Heart right ventricle (tissue), 16 donors: ENCODE data around the gene EDNRB. TPM values are rescaled to one million over a fixed set of nuclear protein-coding genes. Genes with fewer than 3 reads are reported as not detected.

ENCODE experiments used
- ATAC-seq, 8 donors: fragments of 200-7000 bp; cut with Tn5 transposase; one replicate each; pipeline ENCODE4 v1.9.1; 2020; ENCODE audit warnings: mild to moderate bottlenecking in 8 of 8, moderate library complexity in 8 of 8, moderate number of reproducible peaks in 1 of 8
- DNase-seq, 2 donors: peaks; one replicate each; pipeline ENCODE4 v3.0.0-alpha.2; 2020
- H3K27ac ChIP-seq, 10 donors: fragments of 200-600 bp; sonication (generic) in 2 of 10; one replicate each; pipeline versions ENCODE4 v1.5.0 to v1.8.0; 2020 to 2022; ENCODE audit warnings: mild to moderate bottlenecking in 3 of 10
- H3K27me3 ChIP-seq, 7 donors: fragments of 200-600 bp; one replicate each; pipeline ENCODE4 v1.8.0; 2021 to 2022; ENCODE audit warnings: mild to moderate bottlenecking in 2 of 7
- H3K36me3 ChIP-seq, 9 donors: fragments of 200-600 bp; sonication (generic) in 1 of 9; one replicate each; pipeline versions ENCODE4 v1.5.0 to v1.8.0; 2020 to 2022; ENCODE audit warnings: mild to moderate bottlenecking in 2 of 9
- H3K4me1 ChIP-seq, 9 donors: fragments of 200-600 bp; sonication (generic) in 1 of 9; one replicate each; pipeline versions ENCODE4 v1.5.0 to v1.8.0; 2020 to 2022; ENCODE audit warnings: mild to moderate bottlenecking in 4 of 9
- H3K4me3 ChIP-seq, 10 donors: fragments of 200-600 bp; sonication (generic) in 2 of 10; one replicate each; pipeline versions ENCODE4 v1.5.0 to v1.8.0; 2020 to 2022; ENCODE audit warnings: mild to moderate bottlenecking in 7 of 10, moderate library complexity in 2 of 10
- H3K9me3 ChIP-seq, 11 donors: fragments of 200-600 bp in 10 of 11; sonication (generic) in 2 of 11; one replicate each; pipeline versions ENCODE4 v1.5.0 to v1.8.0; 2013 to 2022; ENCODE audit warnings: mild to moderate bottlenecking in 2 of 11, control low read depth in 1 of 11, moderate library complexity in 1 of 11
- CTCF ChIP-seq, 9 donors: fragments of 200-600 bp; sonication (generic) in 2 of 9; IDR thresholded peaks; one replicate each; pipeline versions ENCODE4 v1.5.0 to v1.8.0; 2021 to 2022; ENCODE audit warnings: antibody characterized with exemption in 9 of 9, mild to moderate bottlenecking in 5 of 9, moderate library complexity in 1 of 9
- WGBS, 2 donors: extraction: QIAGEN DNeasy Blood & Tissue Kit; methylation state at CpG; one replicate each; pipeline ENCODE4 v1.1.7; 2013; ENCODE audit warnings: inconsistent platforms in 1 of 2; 5-methylcytosine and 5-hydroxymethylcytosine counted together
- intact Hi-C, 10 donors: fragments of 100-400 bp; cut with DNase I; formaldehyde crosslinking; loops; one replicate each; pipeline versions ENCODE4 v1.11.1 to v1.14.2; 2022
- polyA plus RNA-seq, 2 donors: library from polyadenylated mRNA; stranded (reverse); fragments of 200-250 nt; gene quantifications; one replicate each; pipeline ENCODE4 v1.2.3, GENCODE V29; 2013
- total RNA-seq, 10 donors: library from RNA; stranded (reverse); fragmentation: NEBNext Ultra II Directional in 3 of 10; extraction: Animal tissue kit (Norgen Biotek cat#: 25700) in 3 of 10; gene quantifications; one replicate each; pipeline versions ENCODE4 v1.2.1 to v1.2.4, GENCODE V29; 2021 to 2023
- donor health status: Arrhythmogenic right ventricular cardiomyopathy.
- donor health status: ischemic (EF 13 %, LVEDD 7.1; RV severe dilation, severe dysfunction).
- donor health status: healthy with polysubstance abuse.
- donor health status: DM: no; HTN: yes; CAD: no.
- donor health status: DM: no; HTN: no; CAD: no.
- donor health status: ischemic (EF 25% LVEDD 6.9; RV normal size, moderate dysfunction).
- donor health status: ischemic (EF 25% LVEDD 5.7; RV mildly dilated, moderate dysfunction).
- donor health status: healthy.
- donor health status: DM: yes; HTN: yes; CAD: no.
- donor health status: Ischemic cardiomyopathy.
- donor health status: ischemic (EF 35%, LVEDD 5.7; RV mildly dilated, moderate dysfunction).
- donor health status: nonischemic (EF 11% LVEDD 7.7; RV severe dilation, severe dysfunction).
- donor health status: DM: yes; HTN: yes; CAD: no.
- donor health status: PGD.
- donor health status: ischemic (EF 29% LVEDD 5.4; RV normal size, mild dysfunction).
- donor health status: nonischemic (EF 23%, LVEDD 6.1; RV moderate dilation, normal function).

EDNRB gene
- total and polyA plus RNA-seq, 12 donors: 9.3 to 61.9 (median 19.9) TPM

DNA sequence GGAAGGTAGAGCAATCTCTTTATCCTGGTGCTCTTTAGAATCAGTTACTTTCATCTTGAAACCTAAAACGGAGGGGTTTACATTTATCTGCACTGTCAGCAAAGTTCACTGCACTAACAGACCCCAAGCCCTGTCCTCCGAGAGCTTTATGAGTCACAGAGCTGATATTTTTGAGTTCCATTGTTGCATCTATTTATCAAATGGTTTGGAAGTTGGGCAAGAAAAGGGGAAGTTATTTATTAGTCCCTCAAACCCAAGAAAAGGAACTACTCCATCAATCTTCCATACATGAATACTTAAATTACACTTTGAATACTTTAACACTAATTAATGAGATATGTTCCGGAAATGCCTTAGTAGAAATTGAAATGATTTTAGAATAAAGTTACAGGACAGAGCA is 55.5 kb downstream of the EDNRB start:
- WGBS, 2 donors: 72 to 75% methylated on average over 3 of the region's 3 CpGs
- Histone ChIP-seq H3K4me3 (no peak overlapping the region), H3K27me3 (no peaks in the 10 kb centered on the region), H3K9me3 (peaks cover 0 to 12% (median 0%) of the 10 kb centered on the region in 11 donors), H3K4me1 (peaks cover 0 to 30% (median 0%) of the 10 kb centered on the region in 9 donors), H3K36me3 (no peaks in the 10 kb centered on the region), H3K27ac (no peak overlapping the region)
- intact Hi-C loops: no loop called here
- DNase-seq: no peak
- no peak for TF ChIP-seq CTCF (IDR thresholded peaks at IDR 0.05)
- no peak for ATAC-seq

DNA sequence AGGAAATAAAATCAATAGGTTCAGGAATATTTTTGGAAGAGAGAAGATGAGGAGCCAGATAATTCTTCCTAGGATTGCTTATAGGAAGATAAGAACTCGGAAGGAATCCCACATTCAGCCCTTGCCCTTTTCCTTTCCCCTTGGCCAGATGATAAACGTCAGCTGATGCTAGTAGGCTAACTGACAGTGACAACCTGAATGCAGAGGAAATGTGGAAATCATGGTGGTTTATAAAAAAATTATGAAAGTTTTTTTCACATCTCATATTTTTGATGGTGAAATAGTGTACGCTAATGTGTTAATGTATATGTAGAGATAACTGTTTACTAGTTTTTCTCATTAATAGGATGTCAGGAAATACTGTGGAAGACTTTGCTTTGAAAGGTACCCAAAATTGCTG is 56.9 kb downstream of the EDNRB start:
- intact Hi-C loops: no loop called here
- no peak for DNase-seq
- WGBS, 2 donors: 47 to 52% methylated on average over 3 of the region's 3 CpGs

DNA sequence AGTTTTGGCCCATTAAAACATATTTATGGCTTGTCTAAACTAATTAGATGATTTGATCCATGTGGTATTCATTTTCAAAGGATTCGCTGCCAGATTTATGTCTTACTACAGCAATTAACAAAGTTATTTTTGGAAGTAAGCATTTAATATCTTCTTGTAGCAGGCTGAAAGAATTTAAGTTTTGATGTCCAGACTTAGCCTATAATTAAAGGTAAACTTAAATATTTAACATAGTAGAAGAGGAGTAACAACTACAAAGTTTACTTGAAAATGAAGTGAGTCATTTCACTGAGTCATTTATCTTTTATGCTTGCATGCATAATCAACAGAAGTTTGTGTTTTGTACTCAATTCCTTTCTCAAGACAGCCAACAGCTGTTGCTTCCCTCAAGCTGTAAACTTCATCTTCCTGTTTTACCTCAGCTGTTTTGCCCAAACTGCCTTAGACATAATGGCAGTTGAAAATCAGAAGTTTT is 58.1 kb downstream of the EDNRB start:
- Histone ChIP-seq H3K4me3 (no peak overlapping the region), H3K36me3 (no peaks in the 10 kb centered on the region), H3K27me3 (no peaks in the 10 kb centered on the region), H3K4me1 (peaks cover 0 to 30% (median 0%) of the 10 kb centered on the region in 9 donors), H3K9me3 (no peaks in the 10 kb centered on the region), H3K27ac (peak overlapping the region in 9 of 10 donors; percentile 11 to 78 (median 65))
- WGBS, 2 donors: 69 to 79% methylated on average over 1 of the region's 1 CpG
- DNase-seq: no peak
- intact Hi-C loops: no loop called here
- ATAC-seq: peak in 6 of 8 donors; percentile 42 to 79 (median 66)
- no peak for TF ChIP-seq CTCF (IDR thresholded peaks at IDR 0.05)

More for the DNA sequence above, 56.9 kb downstream of the EDNRB start:
- Histone ChIP-seq H3K27ac (peak overlapping the region in 2 of 10 donors; percentile 65 to 66), H3K4me3 (no peak overlapping the region), H3K36me3 (no peaks in the 10 kb centered on the region), H3K4me1 (peaks cover 0 to 30% (median 0%) of the 10 kb centered on the region in 9 donors), H3K9me3 (no peaks in the 10 kb centered on the region), H3K27me3 (no peaks in the 10 kb centered on the region)
- ATAC-seq: no peak
- no peak for TF ChIP-seq CTCF (IDR thresholded peaks at IDR 0.05)

DNA sequence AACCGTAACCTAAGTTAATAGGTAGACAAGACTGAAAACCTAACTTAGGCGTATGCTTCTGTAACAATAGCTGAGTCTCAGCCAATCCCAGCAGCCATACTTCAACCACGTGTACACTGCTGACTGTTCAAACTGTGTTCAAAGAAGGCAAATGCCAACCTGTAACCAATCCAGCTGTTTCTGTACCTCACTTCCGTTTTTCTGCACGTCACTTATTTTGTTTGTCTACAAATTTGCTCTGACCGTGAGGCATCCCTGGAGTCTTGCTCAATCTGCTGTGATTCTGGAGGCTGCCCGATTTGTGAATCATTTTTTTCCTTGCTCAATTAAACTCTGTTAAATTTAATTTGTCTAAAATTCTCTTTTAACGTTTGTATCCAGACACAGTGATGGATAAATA is 59.2 kb downstream of the EDNRB start:
- H3K4me1 ChIP-seq: peaks cover 0 to 30% (median 0%) of the 10 kb centered on the region in 9 donors
- intact Hi-C loops: no loop called here
- no peak for TF ChIP-seq CTCF (IDR thresholded peaks at IDR 0.05)
- no peak overlapping the region for H3K4me3 ChIP-seq
- H3K27ac ChIP-seq: peak overlapping the region in 8 of 10 donors; percentile 11 to 78 (median 66)
- peak in 1 of 2 donors; percentile 24 for DNase-seq
- no peaks in the 10 kb centered on the region for H3K36me3 ChIP-seq
- no peaks in the 10 kb centered on the region for H3K9me3 ChIP-seq
- WGBS, 2 donors: 72 to 79% methylated on average over 8 of the region's 8 CpGs
- no peaks in the 10 kb centered on the region for H3K27me3 ChIP-seq
- peak in 6 of 8 donors; percentile 64 to 85 (median 68) for ATAC-seq
